HUES6 (cell line): ENCODE results near the gene NTF4.
"Not testable (repeated sequence)": the region's sequence is repeated elsewhere in the genome, so short reads cannot be mapped to it uniquely, and the experiment has no call there.

Source experiments
- H3K27ac ChIP-seq: 2 replicates; pipeline ENCODE4 v1.7.0; 2013; ENCODE audit warnings: low read depth, mild to moderate bottlenecking, low read length, inconsistent platforms
- H3K27me3 ChIP-seq: 2 replicates; pipeline ENCODE4 v1.6.1; 2013; ENCODE audit warnings: low read length; ENCODE audit not compliant: control insufficient read depth, insufficient read depth
- H3K36me3 ChIP-seq: 2 replicates; pipeline ENCODE4 v1.6.1; 2013; ENCODE audit warnings: low read length; ENCODE audit not compliant: control insufficient read depth, insufficient read depth
- H3K4me1 ChIP-seq: 2 replicates; pipeline ENCODE4 v1.6.1; 2013; ENCODE audit warnings: low read length; ENCODE audit not compliant: control insufficient read depth, insufficient read depth
- H3K4me3 ChIP-seq: 2 replicates; pipeline ENCODE4 v1.5.1; 2013; ENCODE audit warnings: low read depth, low read length
- H3K9ac ChIP-seq: one replicate; pipeline ENCODE4 v1.6.1; 2013; ENCODE audit warnings: mild to moderate bottlenecking, low read length
- H3K9me3 ChIP-seq: 2 replicates; pipeline ENCODE4 v1.6.1; 2013; ENCODE audit warnings: low read depth, low read length; ENCODE audit not compliant: control insufficient read depth, insufficient read depth

The NTF4 gene

DNA sequence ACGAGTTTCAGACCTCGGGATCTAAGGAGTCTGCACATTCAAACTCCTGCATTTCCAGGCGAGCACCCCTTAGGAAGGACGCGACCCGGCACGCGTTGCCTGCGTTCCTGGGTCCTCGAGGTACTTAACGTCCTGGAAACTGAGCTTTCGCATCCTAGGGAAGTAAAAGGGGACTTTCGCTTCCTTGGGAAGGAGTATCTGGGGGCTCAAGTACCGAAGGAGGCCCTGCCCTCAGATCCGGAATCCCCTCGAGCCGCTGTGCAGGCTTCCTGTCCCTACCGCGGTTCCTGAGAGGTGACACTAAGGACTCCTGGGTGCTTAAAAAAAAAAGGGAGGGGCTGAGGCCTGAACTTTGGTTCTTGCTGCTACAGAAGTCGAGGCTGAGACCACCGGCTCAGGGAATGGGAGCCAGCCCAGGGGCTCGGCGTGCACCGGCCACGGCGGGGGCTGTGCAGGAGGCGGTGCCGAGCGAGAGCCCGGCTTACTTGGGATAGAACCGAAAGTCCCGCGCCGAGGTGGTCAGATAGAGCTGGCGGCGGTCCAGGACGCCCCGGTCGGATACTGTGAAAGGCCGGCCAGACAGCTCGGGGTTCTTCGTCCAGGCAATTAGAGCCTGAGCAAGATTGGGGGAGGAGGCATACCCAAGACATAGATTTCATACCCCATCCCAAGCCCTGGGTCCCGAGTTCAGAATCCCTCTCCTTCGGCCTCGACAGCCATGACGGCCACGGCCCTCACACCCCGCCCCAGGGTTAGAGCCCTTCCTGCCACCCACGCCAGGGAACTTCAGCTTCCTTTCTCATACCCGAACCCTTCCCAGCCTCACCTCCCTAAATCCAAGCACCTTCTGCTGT lies 46.0 kb downstream of the NTF4 start:
- peak overlapping the region; percentile 30 for H3K9ac ChIP-seq
- H3K27me3 ChIP-seq: peaks cover 37% of the 10 kb centered on the region
- peak overlapping the region; percentile 82 for H3K4me3 ChIP-seq
- H3K36me3 ChIP-seq: peaks cover 29% of the 10 kb centered on the region
- not testable (repeated sequence) for H3K27ac ChIP-seq, H3K9me3 ChIP-seq
- peaks cover 30% of the 10 kb centered on the region for H3K4me1 ChIP-seq

DNA sequence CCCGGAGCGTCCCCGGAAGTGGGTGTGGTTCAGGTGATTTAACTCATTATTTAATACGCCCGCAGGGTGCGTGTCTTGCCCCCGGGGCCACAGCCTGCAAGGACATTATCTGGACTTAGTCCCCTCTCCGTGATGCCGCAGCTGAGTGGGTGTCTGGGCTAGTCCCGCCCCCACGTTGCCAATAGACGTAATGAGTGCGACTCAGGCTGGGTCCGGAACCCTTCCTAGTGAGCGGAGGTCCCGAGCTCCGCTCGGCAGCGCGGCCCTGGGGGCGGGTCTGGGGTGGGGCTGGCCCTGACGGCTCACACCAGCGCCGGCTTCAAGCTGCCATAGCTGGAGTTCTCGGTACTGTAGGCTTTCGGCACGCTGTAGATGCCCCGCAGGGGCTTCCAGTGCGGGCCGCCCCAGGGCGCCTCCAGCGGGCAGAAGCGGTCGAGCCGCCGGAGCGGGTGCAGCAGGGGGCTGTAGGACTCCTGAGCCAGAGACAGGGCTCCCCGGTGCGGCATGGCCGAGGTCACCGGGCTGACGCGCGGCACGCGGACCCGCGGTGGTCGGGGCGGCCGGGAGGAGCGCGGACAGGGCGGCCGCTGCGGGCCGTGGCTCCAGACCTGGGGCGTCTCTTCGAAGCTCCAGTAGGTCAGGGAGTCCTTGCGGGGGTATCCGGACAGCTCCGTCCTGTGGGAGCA lies 46.8 kb downstream of the NTF4 start:
- Histone ChIP-seq H3K4me3 (peak overlapping the region; percentile 82), H3K9me3 (no peaks in the 10 kb centered on the region), H3K27ac (no peak overlapping the region), H3K27me3 (peaks cover 37% of the 10 kb centered on the region), H3K4me1 (peaks cover 30% of the 10 kb centered on the region), H3K36me3 (peaks cover 34% of the 10 kb centered on the region), H3K9ac (peak overlapping the region; percentile 30)

DNA sequence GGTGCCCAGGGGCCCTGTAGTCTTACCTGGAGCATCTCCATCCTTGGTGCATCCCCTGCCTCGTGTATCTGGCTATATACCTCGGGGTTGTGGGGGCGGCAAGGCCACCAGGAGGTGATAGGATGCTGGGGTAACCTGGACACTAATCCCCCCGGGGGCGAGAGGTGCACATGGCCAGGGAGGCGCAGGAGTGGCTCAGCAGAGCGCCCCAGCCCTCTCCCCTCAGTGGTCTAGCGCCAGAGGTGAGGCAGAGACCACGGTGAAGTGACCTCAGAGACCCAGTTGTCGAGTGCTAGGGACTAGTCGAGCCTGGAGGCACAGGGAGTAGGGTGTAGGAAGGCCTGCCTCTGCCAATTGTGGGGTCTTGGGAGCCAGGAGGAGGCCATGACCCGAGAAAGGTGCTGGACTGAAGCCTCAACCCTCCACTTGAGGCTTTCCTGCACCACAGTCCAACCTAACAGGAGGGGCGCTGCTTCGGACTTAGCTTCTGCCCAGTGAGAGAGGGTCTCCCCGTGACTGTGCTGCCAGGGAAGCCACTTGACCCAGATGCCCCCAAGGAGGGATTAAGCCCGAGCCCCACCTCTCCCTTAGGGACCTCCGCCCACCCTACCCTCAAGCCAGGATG lies 47.5 kb downstream of the NTF4 start, which contains the start of gene LHB:
Gene LHB (minus strand): TSS at position 51 of the 625 bp plus-strand sequence. CDS start 10 bp downstream, at position 41.
- H3K4me1 ChIP-seq: peaks cover 30% of the 10 kb centered on the region
- peak within 1 kb of the TSS; percentile 82 for H3K4me3 ChIP-seq
- H3K9ac ChIP-seq: peak within 1 kb of the TSS; percentile 30
- H3K27ac ChIP-seq: no peak within 1 kb of the TSS
- H3K27me3 ChIP-seq: peaks cover 37% of the 10 kb centered on the region
- peaks cover 41% of the 10 kb centered on the region for H3K36me3 ChIP-seq
- no peaks in the 10 kb centered on the region for H3K9me3 ChIP-seq

DNA sequence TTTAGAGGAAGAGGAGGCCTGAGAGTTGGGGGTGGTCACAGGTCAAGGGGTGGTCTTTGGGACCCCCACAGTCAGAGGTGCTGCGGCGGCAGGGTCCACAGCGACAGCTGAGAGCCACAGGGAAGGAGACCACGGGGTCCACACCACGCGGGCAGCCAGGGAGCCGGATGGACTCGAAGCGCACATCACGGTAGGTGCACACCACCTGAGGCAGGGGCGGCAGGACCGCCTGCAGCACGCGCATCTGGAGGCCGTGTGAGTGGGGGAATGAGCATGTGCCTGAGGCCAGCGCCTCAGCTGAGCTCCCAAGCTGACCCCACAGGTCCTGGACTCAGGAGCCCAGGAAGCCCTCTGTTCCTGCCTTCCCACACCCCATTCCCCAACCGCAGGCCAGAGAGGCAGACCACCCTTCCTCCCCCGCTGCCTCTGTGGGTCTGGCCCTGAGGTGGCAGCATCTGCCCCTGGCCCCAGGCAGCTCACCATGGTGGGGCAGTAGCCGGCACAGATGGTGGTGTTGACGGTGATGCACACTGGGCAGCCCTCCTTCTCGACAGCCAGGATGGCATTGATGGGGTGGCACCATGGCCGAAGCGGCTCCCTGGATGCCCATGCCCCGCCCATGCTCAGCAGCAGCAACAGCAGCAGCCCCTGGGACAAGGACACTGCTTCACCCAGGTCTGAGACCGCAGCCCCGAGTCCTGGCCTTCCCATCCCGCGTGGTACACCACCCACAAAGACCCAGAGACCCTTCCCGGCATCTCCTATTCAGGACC lies 48.4 kb downstream of the NTF4 start:
- Histone ChIP-seq H3K4me3 (no peak overlapping the region), H3K4me1 (peaks cover 27% of the 10 kb centered on the region), H3K36me3 (peaks cover 50% of the 10 kb centered on the region), H3K9me3 (no peaks in the 10 kb centered on the region), H3K9ac (no peak overlapping the region), H3K27me3 (peaks cover 31% of the 10 kb centered on the region), H3K27ac (no peak overlapping the region)

DNA sequence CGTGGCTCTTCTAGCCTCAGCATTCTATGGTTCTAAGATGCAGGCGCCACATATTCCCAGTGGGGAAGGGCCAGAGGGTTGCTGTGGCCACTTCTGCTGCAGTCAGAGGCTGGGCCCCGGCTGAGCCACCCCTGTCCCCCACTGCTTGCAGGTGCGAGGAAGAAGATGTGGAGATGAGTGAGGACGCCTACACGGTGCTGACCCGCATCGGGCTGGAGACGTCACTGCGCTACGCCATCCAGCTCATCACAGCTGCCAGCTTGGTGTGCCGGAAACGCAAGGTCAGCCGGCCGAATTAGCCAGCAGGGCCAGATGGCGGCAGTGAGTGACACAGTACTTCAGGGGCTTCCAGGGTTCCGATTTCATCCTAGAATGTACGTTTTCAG lies 49.8 kb downstream of the NTF4 start:
- H3K27ac ChIP-seq: no peak overlapping the region
- H3K4me1 ChIP-seq: peaks cover 14% of the 10 kb centered on the region
- no peak overlapping the region for H3K4me3 ChIP-seq
- H3K36me3 ChIP-seq: peaks cover 63% of the 10 kb centered on the region
- no peaks in the 10 kb centered on the region for H3K9me3 ChIP-seq
- H3K9ac ChIP-seq: no peak overlapping the region
- H3K27me3 ChIP-seq: peaks cover 17% of the 10 kb centered on the region

DNA sequence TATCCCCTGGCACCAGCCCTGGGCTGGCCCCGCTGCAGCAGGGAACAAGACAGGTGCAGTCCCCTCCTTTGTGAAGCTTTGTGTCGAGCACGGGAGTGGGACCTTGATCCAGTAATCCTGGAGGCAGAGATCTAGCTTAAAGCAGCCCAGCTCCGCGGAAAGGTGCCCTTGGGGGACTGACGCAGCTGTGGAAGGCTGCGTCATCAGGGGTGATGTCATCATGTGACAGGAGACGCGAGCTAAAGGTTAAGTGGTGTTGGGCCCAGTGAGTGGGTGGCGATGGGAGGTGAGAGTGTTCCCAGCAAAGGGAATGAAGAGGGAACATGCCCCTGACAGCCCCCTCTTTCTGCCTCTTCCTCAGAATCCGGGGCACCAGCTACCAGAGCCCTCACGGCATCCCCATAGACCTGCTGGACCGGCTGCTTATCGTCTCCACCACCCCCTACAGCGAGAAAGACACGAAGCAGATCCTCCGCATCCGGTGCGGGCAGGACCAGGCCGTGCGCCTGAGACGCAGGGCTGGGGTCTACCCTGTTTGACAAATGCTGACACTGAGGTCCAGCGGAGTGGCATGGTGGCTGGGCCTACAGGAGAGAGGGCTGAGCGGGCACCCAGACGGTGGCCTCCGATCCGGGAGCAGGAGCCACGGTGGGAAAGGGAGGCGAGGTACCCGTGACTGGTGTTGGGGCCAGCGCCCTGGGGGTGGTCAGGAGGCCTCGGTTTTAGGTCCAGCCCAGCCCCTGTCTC lies 50.3 kb downstream of the NTF4 start:
- Histone ChIP-seq H3K27ac (no peak overlapping the region), H3K27me3 (peaks cover 15% of the 10 kb centered on the region), H3K4me3 (no peak overlapping the region), H3K9ac (no peak overlapping the region), H3K9me3 (no peaks in the 10 kb centered on the region), H3K4me1 (peaks cover 11% of the 10 kb centered on the region), H3K36me3 (peaks cover 69% of the 10 kb centered on the region)

DNA sequence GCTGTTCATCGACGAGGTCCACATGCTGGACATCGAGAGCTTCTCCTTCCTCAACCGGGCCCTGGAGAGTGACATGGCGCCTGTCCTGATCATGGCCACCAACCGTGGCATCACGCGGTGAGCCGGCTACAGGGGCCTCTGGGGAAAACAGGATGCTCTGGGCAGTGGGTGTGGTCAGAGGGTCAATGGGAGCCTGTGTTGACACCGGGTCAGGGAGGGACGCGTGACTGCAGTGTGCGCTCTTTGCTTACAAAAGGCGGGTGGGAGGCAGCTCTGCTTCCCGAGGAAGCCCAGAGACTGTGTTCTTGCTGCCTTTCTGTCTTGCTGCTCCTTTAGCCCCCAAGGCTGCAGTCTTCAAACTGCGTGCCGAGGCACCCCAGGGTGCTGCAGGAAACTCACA lies 53.4 kb downstream of the NTF4 start:
- Histone ChIP-seq H3K4me3 (no peak overlapping the region), H3K9ac (no peak overlapping the region), H3K27ac (no peak overlapping the region), H3K9me3 (no peaks in the 10 kb centered on the region), H3K27me3 (no peaks in the 10 kb centered on the region), H3K36me3 (peaks cover 81% of the 10 kb centered on the region), H3K4me1 (no peaks in the 10 kb centered on the region)
